HG03354 (cell line): ENCODE data around the gene SLC25A23.
"Not testable (repeated sequence)": the region's sequence is repeated elsewhere in the genome, so short reads cannot be mapped to it uniquely, and the experiment has no call there.

Experiments used
- ATAC-seq: cut with Tn5 transposase; IDR thresholded peaks from one replicate; pipeline ENCODE4 v1.9.1; 2021; ENCODE audit warnings: mild to moderate bottlenecking; ENCODE audit not compliant: unreplicated experiment, poor library complexity, severe bottlenecking

Gene SLC25A23

GRCh38 chr19:6459262-6460098 lies at the start of gene SLC25A23:
TSS of gene SLC25A23 (minus strand) at chr19:6459792. CDS start at chr19:6459628, 164 bp downstream.
- ATAC-seq: peak; percentile 29

- ATAC-seq: not testable (repeated sequence)
Observed at GRCh38 chr19:6508028-6508771, 48.6 kb upstream of the SLC25A23 start.

- no peak for ATAC-seq
Observed at GRCh38 chr19:6503407-6504201, 44.0 kb upstream of the SLC25A23 start.

- no peak for ATAC-seq
Observed at GRCh38 chr19:6501740-6502648, 42.4 kb upstream of the SLC25A23 start, which contains the start of gene TUBB4A. TSS of gene TUBB4A (minus strand) at chr19:6502309. CDS start at chr19:6502212, 97 bp downstream.

GRCh38 chr19:6500837-6501739 lies 41.5 kb upstream of the SLC25A23 start:
- no peak for ATAC-seq

- no peak for ATAC-seq
Observed at GRCh38 chr19:6499052-6499790, 39.6 kb upstream of the SLC25A23 start.

- no peak for ATAC-seq
Observed at GRCh38 chr19:6498294-6499036, 38.9 kb upstream of the SLC25A23 start.

GRCh38 chr19:6495947-6496346 lies 36.4 kb upstream of the SLC25A23 start:
- ATAC-seq: no peak

GRCh38 chr19:6494438-6495036 lies 34.9 kb upstream of the SLC25A23 start:
- ATAC-seq: no peak

GRCh38 chr19:6491802-6492592 lies 32.4 kb upstream of the SLC25A23 start:
- ATAC-seq: no peak

- ATAC-seq: no peak
Observed at GRCh38 chr19:6490134-6490533, 30.5 kb upstream of the SLC25A23 start.

GRCh38 chr19:6489278-6490061 lies 29.9 kb upstream of the SLC25A23 start:
- ATAC-seq: no peak

- no peak for ATAC-seq
Observed at GRCh38 chr19:6484831-6485230, 25.2 kb upstream of the SLC25A23 start.

- no peak for ATAC-seq
Observed at GRCh38 chr19:6484230-6484629, 24.6 kb upstream of the SLC25A23 start.

GRCh38 chr19:6483235-6483634 lies 23.6 kb upstream of the SLC25A23 start:
- no peak for ATAC-seq
